BE2C (cell line): Measurements from ENCODE around the gene TEX13D.
"Not testable (repeated sequence)": the region's sequence is repeated elsewhere in the genome, so short reads cannot be mapped to it uniquely, and the experiment has no call there.

Experiments used
- DNase-seq: peaks from one replicate; pipeline ENCODE4 v3.0.0-alpha.2; 2020
- H3K27me3 ChIP-seq: fragments of 250-450 bp; sonication (Bioruptor Pico); 2 replicates; pipeline ENCODE4 v1.5.1; 2020; ENCODE audit warnings: mild to moderate bottlenecking
- H3K36me3 ChIP-seq: fragments of 250-450 bp; sonication (Bioruptor Pico); 2 replicates; pipeline ENCODE4 v1.5.1; 2020; ENCODE audit warnings: mild to moderate bottlenecking
- H3K4me1 ChIP-seq: fragments of 250-450 bp; sonication (Bioruptor Pico); 2 replicates; pipeline ENCODE4 v1.5.1; 2020
- H3K4me3 ChIP-seq: 2 replicates; pipeline ENCODE4 v1.5.1; 2011; ENCODE audit warnings: low read depth, low read length
- H3K9me3 ChIP-seq: fragments of 250-450 bp; sonication (Bioruptor Pico); 2 replicates; pipeline ENCODE4 v1.5.1; 2020
- TF ChIP-seq, protein P1 (sequence below): IDR thresholded peaks from 2 replicates; pipeline ENCODE4 v1.5.1; 2012; ENCODE audit warnings: mild to moderate bottlenecking, low read depth, low read length

Gene TEX13D

DNA sequence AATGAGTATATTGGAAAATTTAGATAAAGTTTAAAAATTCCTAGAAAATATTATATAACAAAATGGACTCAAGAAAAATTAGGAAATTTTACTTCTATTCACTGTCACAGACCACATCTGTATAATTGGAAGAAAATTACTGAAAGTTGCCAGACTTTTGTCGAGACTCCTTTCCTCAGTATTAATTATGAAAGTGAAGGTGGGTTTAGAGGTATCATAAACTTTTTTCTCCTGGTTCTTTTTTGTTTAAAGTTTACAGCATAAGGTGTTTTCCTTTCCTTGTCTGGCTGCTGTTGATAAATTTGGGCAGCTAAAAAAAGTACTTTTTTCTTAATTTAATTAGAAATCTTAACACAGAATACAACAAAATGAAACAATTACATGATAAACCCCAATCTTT lies 6.7 kb upstream of the TEX13D start:
- Histone ChIP-seq H3K36me3 (no peaks in the 10 kb centered on the region), H3K9me3 (no peaks in the 10 kb centered on the region), H3K4me1 (no peaks in the 10 kb centered on the region), H3K4me3 (no peak overlapping the region), H3K27me3 (no peaks in the 10 kb centered on the region)
- TF ChIP-seq, protein P1, sequence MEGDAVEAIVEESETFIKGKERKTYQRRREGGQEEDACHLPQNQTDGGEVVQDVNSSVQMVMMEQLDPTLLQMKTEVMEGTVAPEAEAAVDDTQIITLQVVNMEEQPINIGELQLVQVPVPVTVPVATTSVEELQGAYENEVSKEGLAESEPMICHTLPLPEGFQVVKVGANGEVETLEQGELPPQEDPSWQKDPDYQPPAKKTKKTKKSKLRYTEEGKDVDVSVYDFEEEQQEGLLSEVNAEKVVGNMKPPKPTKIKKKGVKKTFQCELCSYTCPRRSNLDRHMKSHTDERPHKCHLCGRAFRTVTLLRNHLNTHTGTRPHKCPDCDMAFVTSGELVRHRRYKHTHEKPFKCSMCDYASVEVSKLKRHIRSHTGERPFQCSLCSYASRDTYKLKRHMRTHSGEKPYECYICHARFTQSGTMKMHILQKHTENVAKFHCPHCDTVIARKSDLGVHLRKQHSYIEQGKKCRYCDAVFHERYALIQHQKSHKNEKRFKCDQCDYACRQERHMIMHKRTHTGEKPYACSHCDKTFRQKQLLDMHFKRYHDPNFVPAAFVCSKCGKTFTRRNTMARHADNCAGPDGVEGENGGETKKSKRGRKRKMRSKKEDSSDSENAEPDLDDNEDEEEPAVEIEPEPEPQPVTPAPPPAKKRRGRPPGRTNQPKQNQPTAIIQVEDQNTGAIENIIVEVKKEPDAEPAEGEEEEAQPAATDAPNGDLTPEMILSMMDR = no peak
- no peak for DNase-seq

DNA sequence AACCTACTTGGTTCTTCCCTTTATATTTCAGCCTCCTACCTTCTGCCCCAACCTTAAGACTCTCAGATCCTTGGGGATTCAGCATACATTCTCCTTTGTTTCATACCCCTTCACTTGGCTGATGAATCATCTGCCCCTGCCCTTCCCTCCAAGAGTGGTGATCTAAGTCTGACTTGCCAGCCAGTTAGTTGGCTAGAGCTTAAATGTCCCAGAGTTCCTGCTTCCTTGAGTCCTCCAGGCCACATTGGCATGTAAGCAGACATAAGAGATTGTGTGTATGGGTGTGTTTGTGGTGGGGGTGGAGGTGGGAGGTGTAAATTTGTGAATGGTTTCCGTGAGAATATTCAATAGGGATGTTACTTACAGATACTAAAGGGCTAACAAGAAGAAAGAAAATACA lies 3.7 kb upstream of the TEX13D start:
- H3K27me3 ChIP-seq = no peaks in the 10 kb centered on the region
- no peak for DNase-seq

DNA sequence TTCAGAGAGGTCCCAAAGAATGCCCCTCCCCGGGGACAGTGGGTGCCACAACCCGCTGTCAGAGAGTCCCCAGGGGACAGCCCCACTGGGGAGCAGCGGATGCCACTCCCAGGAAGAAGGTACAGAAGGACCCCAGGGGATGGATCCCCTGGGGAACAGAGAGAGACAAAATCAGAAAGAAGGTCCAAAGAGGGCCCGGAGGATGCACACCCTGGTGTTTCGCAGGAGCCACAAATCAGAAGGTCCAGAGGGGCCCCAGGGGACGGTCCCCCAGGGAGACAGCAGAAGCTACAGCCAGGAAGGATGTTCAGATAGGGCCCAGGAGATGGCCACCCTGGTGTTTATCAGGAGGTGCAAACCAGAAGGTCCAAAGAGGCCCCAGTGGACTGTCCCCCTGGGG lies 1.4 kb downstream of the TEX13D start:
- no peaks in the 10 kb centered on the region for H3K4me1 ChIP-seq
- H3K36me3 ChIP-seq = no peaks in the 10 kb centered on the region
- H3K27me3 ChIP-seq = no peaks in the 10 kb centered on the region
- H3K9me3 ChIP-seq = no peaks in the 10 kb centered on the region
- H3K4me3 ChIP-seq = no peak overlapping the region
- DNase-seq = no peak
- TF ChIP-seq, protein P1 = no peak

More for the DNA sequence above, 3.7 kb upstream of the TEX13D start:
- H3K36me3 ChIP-seq = no peaks in the 10 kb centered on the region
- H3K9me3 ChIP-seq = no peaks in the 10 kb centered on the region
- H3K4me1 ChIP-seq = no peaks in the 10 kb centered on the region
- no peak overlapping the region for H3K4me3 ChIP-seq
- TF ChIP-seq, protein P1 = no peak

DNA sequence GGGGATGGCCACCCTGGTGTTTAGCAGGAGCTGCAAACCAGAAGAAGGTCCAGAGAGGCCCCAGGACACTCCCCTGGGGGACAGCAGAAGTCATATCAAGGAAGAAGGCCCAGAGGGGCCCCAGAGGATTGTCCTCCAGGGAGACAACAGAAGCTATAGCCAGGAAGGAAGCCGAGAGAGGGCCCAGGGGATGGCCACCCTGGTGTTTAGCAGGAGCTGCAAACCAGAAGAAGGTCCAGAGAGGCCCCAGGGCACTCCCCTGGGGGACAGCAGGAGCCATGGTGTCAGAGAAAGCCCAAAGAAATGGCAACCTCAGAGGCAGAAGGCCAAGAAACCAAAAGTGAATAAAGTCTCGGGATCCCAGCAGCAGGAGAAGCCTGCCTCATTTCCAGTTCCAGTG lies 2.1 kb downstream of the TEX13D start:
- H3K27me3 ChIP-seq, H3K4me1 ChIP-seq, H3K4me3 ChIP-seq, H3K36me3 ChIP-seq, H3K9me3 ChIP-seq, DNase-seq: not testable (repeated sequence)

DNA sequence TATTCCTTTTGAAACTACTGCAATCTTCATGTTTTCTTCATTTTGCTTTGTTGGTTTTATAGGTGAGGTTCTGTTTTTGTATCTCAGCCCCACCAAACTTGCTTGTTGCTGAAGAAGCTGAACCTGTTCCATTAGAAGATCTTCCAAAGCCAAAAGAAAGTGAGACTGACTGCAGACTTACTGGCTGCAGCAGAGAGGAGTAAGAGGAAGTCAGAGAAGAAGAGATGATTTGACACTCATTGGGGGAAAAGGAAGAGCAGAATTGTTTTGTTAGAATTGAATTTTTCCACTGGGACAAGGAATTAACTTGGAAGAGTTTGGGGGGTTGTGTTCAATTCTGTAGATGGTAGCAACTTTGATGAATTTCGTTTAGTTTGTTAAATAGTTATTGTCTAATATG lies 3.1 kb downstream of the TEX13D start:
- no peak for DNase-seq
- Histone ChIP-seq H3K9me3 (no peaks in the 10 kb centered on the region), H3K4me3 (no peak overlapping the region), H3K27me3 (no peaks in the 10 kb centered on the region), H3K36me3 (no peaks in the 10 kb centered on the region), H3K4me1 (no peaks in the 10 kb centered on the region)
- TF ChIP-seq, protein P1 = no peak

DNA sequence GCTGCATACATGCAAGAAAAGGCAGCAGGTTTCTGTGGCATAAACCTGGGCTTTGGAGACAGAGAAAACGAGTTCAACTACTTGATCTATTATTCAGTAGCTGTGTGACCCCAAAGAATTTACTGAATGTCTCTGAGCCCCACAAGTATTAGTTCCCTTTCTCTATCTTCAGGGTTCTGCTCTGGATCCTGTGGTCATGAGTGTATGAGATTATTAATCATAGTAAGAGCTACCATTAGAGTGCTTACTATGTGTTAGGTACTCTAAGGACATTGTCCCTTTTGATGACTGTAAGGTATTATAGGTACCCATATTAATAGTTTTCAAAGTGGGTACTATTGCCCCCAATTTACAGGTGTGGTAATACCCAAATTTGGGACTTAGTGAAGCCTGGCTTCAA lies 5.5 kb downstream of the TEX13D start:
- no peak overlapping the region for H3K4me3 ChIP-seq
- DNase-seq = no peak
- no peaks in the 10 kb centered on the region for H3K36me3 ChIP-seq
- no peaks in the 10 kb centered on the region for H3K9me3 ChIP-seq
- no peaks in the 10 kb centered on the region for H3K4me1 ChIP-seq
- TF ChIP-seq, protein P1 = no peak
- no peaks in the 10 kb centered on the region for H3K27me3 ChIP-seq
